ENCODE measurements around the gene GGCT.

- TF ChIP-seq CTCF (conservative IDR thresholded peaks at IDR 0.05; ENCODE audit: low read depth, low read length), result no peak
- TF ChIP-seq EZH2 (IDR thresholded peaks at IDR 0.05; ENCODE audit: low read length, unreplicated experiment), result no peak
- no peak for TF ChIP-seq EZH2phosphoT487 (IDR thresholded peaks at IDR 0.05; ENCODE audit: borderline replicate concordance, low read length)
These were observed 41.3 kb upstream of the GGCT start for GRCh38 chr7:30545791-30546555.
